Activated CD8-positive, alpha-beta T cell treated with anti-CD3 and anti-CD28 coated beads, Interleukin-2, amount 10 ng/mL, durations not matched to agents 7 days and 5 days (primary cell): Measurements from ENCODE around the gene KCNH6. TPM values are rescaled to one million over a fixed set of nuclear protein-coding genes. Genes with fewer than 3 reads are reported as not detected.
A peak's percentile ranks its signal among the peaks of the same experiment; 100 is the strongest.

Source experiments
- ATAC-seq: fragments of 150-1000 bp; cut with Tn5 transposase; one replicate; pipeline ENCODE4 v1.10.0; 2021; ENCODE audit warnings: moderate library complexity
- CTCF ChIA-PET: fragments of 350-600 bp; sonication (Branson Sonifier 250); formaldehyde crosslinking; loops from one replicate; lab custom pipeline; 2021; ENCODE audit warnings: antibody characterized with exemption; lab: Charles Lee
- POLR2A ChIA-PET: fragments of 350-600 bp; sonication (Branson Sonifier 250); formaldehyde crosslinking; loops from one replicate; lab custom pipeline; 2021; ENCODE audit warnings: antibody characterized with exemption; lab: Charles Lee
- DNase-seq: peaks from one replicate; pipeline ENCODE4 v3.0.0-alpha.2; 2020
- H3K27ac Mint-ChIP-seq: one replicate; pipeline ENCODE4 v1.8.0; 2021; ENCODE audit warnings: mild to moderate bottlenecking, mixed read lengths
- H3K27me3 Mint-ChIP-seq: one replicate; pipeline ENCODE4 v1.8.0; 2021; ENCODE audit warnings: low read depth, mixed read lengths
- H3K36me3 Mint-ChIP-seq: one replicate; pipeline ENCODE4 v1.8.0; 2021; ENCODE audit warnings: low read depth, mixed read lengths
- H3K4me1 Mint-ChIP-seq: one replicate; pipeline ENCODE4 v1.8.0; 2021; ENCODE audit warnings: low read depth, mixed read lengths
- H3K4me3 Mint-ChIP-seq: one replicate; pipeline ENCODE4 v1.8.0; 2021; ENCODE audit warnings: mild to moderate bottlenecking, mixed read lengths
- H3K9me3 Mint-ChIP-seq: one replicate; pipeline ENCODE4 v1.8.0; 2022; ENCODE audit warnings: mixed read lengths; ENCODE audit not compliant: insufficient read depth
- total RNA-seq, 2 experiments: library from RNA; stranded (reverse); gene quantifications; one replicate each; pipeline ENCODE4 v1.2.3, GENCODE V29; 2021

KCNH6 gene, protein sequence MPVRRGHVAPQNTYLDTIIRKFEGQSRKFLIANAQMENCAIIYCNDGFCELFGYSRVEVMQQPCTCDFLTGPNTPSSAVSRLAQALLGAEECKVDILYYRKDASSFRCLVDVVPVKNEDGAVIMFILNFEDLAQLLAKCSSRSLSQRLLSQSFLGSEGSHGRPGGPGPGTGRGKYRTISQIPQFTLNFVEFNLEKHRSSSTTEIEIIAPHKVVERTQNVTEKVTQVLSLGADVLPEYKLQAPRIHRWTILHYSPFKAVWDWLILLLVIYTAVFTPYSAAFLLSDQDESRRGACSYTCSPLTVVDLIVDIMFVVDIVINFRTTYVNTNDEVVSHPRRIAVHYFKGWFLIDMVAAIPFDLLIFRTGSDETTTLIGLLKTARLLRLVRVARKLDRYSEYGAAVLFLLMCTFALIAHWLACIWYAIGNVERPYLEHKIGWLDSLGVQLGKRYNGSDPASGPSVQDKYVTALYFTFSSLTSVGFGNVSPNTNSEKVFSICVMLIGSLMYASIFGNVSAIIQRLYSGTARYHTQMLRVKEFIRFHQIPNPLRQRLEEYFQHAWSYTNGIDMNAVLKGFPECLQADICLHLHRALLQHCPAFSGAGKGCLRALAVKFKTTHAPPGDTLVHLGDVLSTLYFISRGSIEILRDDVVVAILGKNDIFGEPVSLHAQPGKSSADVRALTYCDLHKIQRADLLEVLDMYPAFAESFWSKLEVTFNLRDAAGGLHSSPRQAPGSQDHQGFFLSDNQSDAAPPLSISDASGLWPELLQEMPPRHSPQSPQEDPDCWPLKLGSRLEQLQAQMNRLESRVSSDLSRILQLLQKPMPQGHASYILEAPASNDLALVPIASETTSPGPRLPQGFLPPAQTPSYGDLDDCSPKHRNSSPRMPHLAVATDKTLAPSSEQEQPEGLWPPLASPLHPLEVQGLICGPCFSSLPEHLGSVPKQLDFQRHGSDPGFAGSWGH
- total RNA-seq = not detected

DNA sequence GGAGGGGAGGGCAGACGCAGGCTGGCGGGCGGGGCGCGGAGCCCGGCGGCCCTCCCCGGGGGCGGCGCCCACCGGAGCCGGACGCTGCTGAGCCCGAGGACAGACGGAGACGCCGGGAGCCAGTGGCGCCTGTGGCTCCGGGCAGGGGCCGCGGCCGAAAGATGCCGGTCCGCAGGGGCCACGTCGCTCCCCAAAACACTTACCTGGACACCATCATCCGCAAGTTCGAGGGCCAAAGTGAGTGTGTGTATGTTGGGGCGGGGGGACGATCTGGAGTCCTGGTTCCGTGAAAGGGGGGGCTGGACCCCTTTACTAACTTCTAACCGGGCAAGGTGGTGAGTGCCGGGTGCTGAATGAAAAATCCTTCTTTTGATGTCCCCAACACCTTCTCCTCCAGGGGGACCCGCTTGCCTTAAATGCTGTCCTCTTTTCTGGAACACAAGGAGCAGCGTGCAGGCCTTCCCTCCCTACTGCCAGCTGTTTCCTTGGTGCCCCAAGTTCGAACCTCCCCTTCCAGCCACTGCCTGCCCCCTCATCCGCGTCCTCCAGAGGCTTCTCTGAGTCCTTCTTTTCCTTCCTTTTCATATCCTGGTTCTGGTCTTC is at the start of gene KCNH6:
TSS of gene KCNH6 (plus strand) at position 106 of the 603 bp plus-strand sequence. CDS start at position 162, 56 bp downstream.
- Mint-ChIP-seq H3K27me3 (peaks cover 14% of the 10 kb centered on the region), H3K9me3 (no peaks in the 10 kb centered on the region), H3K27ac (no peak within 1 kb of the TSS), H3K36me3 (no peaks in the 10 kb centered on the region), H3K4me1 (peaks cover 5% of the 10 kb centered on the region), H3K4me3 (no peak within 1 kb of the TSS)
- ATAC-seq = no peak
- DNase-seq = no peak
- POLR2A ChIA-PET = interaction anchor here (1.5 kb wide), 1 partner anchor 99 kb away, joined by 3 read pairs; the partner anchor contains the start of gene MAP3K3
- CTCF ChIA-PET = interaction anchor here (1.7 kb wide), 1 partner anchor 89 kb away, joined by 4 read pairs; no protein-coding TSS in a partner anchor

DNA sequence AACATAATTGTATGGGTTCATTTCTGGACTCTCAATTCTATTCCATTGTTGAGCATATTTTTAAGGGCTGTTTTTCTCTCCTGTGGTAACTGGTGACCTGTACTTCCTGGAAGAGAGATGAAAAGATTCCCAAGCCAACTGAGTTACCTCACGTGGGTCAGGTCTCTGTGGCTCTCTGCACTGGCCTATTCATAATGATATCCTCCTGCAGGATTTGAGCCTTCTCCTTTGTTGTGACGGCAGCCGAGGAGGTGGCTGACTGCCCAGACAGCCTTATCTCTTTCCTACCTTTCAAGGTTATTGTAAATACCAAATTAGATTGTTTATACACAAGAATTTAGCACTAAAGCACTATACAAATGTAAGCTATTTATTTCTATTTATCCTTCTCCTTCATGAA is 49.0 kb upstream of the KCNH6 start:
- POLR2A ChIA-PET = no interaction called here
- CTCF ChIA-PET = no interaction called here
- no peak overlapping the region for H3K27ac Mint-ChIP-seq

GRCh38 chr17:63474586-63475460 is 48.3 kb upstream of the KCNH6 start:
- CTCF ChIA-PET = no interaction called here
- Mint-ChIP-seq H3K9me3 (no peaks in the 10 kb centered on the region), H3K4me3 (no peak overlapping the region), H3K36me3 (no peaks in the 10 kb centered on the region), H3K27ac (no peak overlapping the region), H3K27me3 (peaks cover 55% of the 10 kb centered on the region), H3K4me1 (peaks cover 16% of the 10 kb centered on the region)
- POLR2A ChIA-PET = no interaction called here
- ATAC-seq (no peak), DNase-seq (no peak)

More for the DNA sequence above, 49.0 kb upstream of the KCNH6 start:
- no peak overlapping the region for H3K4me3 Mint-ChIP-seq
- no peaks in the 10 kb centered on the region for H3K9me3 Mint-ChIP-seq
- H3K4me1 Mint-ChIP-seq = peaks cover 16% of the 10 kb centered on the region
- H3K36me3 Mint-ChIP-seq = no peaks in the 10 kb centered on the region
- H3K27me3 Mint-ChIP-seq = peaks cover 55% of the 10 kb centered on the region
- DNase-seq (no peak), ATAC-seq (no peak)

DNA sequence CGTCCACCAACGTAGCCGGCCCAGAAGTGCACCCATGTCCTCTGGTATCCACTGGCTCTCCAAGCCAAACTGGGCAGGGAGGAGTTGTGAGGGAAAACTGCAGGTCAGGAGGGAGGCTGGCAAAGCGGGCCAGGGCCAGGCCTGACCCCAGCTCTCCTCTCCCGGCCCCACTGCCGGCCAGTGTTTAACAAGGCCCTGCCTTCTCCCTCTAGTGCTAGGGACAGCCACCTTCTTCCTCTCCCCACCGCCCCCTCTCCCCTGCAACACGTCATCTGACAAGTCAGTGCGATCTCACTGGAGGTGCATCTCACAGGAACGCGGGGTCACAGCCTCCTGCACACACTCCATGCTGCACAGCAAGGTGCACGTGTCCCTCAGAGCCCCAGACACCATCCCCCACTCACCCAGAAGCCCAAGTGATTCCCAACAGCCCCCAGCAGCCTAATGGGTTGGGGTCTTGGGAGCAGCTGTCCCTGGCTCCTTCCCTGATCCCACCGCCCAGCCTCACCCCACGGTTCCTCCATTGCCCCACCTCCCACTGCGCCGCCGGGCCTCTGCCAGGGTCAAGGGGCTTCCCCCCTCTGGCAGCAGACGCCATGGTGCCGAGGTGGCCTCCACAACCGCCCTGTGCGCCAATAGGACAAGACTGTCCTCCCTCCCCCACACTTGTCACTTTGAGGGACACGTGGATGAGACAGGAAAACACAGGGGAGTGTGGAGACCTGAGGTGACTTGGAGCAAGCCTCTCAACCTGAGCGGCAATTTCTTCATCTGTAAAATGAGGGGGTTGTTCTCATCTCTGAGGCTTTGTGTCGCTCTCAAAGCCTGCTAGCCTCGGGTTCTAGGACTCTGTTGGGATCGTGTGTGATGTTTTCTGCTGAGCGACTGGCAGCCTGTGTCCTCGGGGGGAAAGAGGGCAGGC is 47.4 kb upstream of the KCNH6 start:
- Mint-ChIP-seq H3K4me3 (peak overlapping the region; percentile 5), H3K4me1 (peaks cover 16% of the 10 kb centered on the region), H3K36me3 (no peaks in the 10 kb centered on the region), H3K9me3 (no peaks in the 10 kb centered on the region), H3K27ac (no peak overlapping the region), H3K27me3 (peaks cover 51% of the 10 kb centered on the region)
- ChIA-PET POLR2A (interaction anchor here (0.6 to 1.2 kb wide), 2 partner anchors 222 to 960 kb away, joined by 3 to 4 read pairs; no protein-coding TSS in a partner anchor), CTCF (interaction anchor here (4.1 to 7.3 kb wide), 2 partner anchors 45 to 136 kb away, joined by 28 to 270 read pairs; no protein-coding TSS in a partner anchor)
- DNase-seq (no peak), ATAC-seq (no peak)

DNA sequence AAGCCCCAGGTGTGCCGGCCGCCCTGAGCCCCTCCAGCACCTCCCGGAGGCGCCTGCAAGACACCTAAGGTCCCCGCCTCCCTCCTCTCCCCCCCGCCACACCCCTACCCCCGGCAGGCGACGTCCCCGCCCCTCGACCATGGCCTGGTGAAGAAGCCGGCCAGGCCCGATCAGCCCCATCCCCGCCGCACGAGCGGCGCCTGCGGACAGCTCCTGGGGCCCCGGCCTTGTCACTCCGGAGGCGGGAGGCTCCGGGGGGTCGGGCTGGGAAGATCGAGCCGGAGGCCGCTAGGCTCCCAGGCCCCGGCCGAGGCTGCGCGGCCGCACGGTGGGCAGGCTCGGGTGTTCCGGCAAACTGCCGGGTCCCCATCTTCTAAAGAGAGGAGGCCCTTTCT is 46.7 kb upstream of the KCNH6 start:
- ATAC-seq = no peak
- no peak overlapping the region for H3K27ac Mint-ChIP-seq
- H3K27me3 Mint-ChIP-seq = peaks cover 49% of the 10 kb centered on the region
- H3K9me3 Mint-ChIP-seq = no peaks in the 10 kb centered on the region
- H3K4me3 Mint-ChIP-seq = peak overlapping the region; percentile 5
- no peak for DNase-seq
- ChIA-PET CTCF (interaction anchor here (1.0 to 7.3 kb wide), 4 partner anchors 28 to 136 kb away, joined by 4 to 270 read pairs (median 18); partner anchors contain the start of gene DCAF7), POLR2A (interaction anchor here (0.6 to 1.2 kb wide), 2 partner anchors 221 to 961 kb away, joined by 3 to 4 read pairs; no protein-coding TSS in a partner anchor)
- no peaks in the 10 kb centered on the region for H3K36me3 Mint-ChIP-seq
- H3K4me1 Mint-ChIP-seq = peaks cover 16% of the 10 kb centered on the region

DNA sequence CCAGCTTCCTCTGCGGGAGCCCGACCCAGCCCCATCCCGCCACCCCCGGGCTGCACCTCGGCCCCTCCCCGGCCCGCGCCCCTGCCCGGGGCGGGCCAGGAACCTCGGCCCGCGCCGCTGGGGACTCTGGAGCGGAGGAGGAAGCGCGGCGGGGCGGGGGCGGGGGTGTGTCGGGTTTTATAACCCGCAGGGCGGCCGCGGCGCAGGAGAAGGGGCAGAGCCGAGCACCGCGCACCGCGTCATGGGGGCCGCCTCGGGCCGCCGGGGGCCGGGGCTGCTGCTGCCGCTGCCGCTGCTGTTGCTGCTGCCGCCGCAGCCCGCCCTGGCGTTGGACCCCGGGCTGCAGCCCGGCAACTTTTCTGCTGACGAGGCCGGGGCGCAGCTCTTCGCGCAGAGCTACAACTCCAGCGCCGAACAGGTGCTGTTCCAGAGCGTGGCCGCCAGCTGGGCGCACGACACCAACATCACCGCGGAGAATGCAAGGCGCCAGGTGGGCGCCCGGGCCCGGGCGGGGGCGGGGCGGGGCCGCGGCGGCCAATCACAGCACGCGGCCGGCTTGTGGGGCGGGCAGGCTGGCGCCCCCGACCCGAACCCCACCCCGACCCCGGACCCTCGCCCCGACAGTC is 46.2 kb upstream of the KCNH6 start, which contains the start of gene ACE:
TSS of gene ACE (plus strand) at position 208 of the 626 bp plus-strand sequence. CDS start at position 242, 34 bp downstream.
- peak within 1 kb of the TSS; percentile 71 for H3K4me3 Mint-ChIP-seq
- no peak within 1 kb of the TSS for H3K27ac Mint-ChIP-seq
- H3K36me3 Mint-ChIP-seq = no peaks in the 10 kb centered on the region
- no peaks in the 10 kb centered on the region for H3K9me3 Mint-ChIP-seq
- ChIA-PET POLR2A (interaction anchor here (1.2 kb wide), 1 partner anchor 220 kb away, joined by 3 read pairs; no protein-coding TSS in a partner anchor), CTCF (interaction anchor here (1.0 to 7.3 kb wide), 5 partner anchors 29 to 140 kb away, joined by 4 to 270 read pairs (median 9); partner anchors contain the start of gene DCAF7)
- peak; percentile 60 for ATAC-seq
- peaks cover 16% of the 10 kb centered on the region for H3K4me1 Mint-ChIP-seq
- peaks cover 45% of the 10 kb centered on the region for H3K27me3 Mint-ChIP-seq
- peak; percentile 47 for DNase-seq

- Mint-ChIP-seq H3K9me3 (no peaks in the 10 kb centered on the region), H3K4me1 (peaks cover 16% of the 10 kb centered on the region), H3K27ac (no peak overlapping the region), H3K36me3 (no peaks in the 10 kb centered on the region), H3K27me3 (peaks cover 42% of the 10 kb centered on the region), H3K4me3 (peak overlapping the region; percentile 71)
- ChIA-PET CTCF (interaction anchor here (0.8 to 7.3 kb wide), 18 partner anchors 8 to 139 kb away, joined by 3 to 270 read pairs (median 6); partner anchors contain the start of gene DCAF7), POLR2A (no interaction called here)
- DNase-seq = no peak
- ATAC-seq = peak; percentile 16
These were observed 45.4 kb upstream of the KCNH6 start for GRCh38 chr17:63477480-63478440.

GRCh38 chr17:63478814-63479494 is 44.2 kb upstream of the KCNH6 start:
- Mint-ChIP-seq H3K9me3 (no peaks in the 10 kb centered on the region), H3K4me1 (peaks cover 16% of the 10 kb centered on the region), H3K27ac (no peak overlapping the region), H3K36me3 (no peaks in the 10 kb centered on the region), H3K4me3 (no peak overlapping the region), H3K27me3 (peaks cover 39% of the 10 kb centered on the region)
- ChIA-PET CTCF (interaction anchor here (0.6 to 7.3 kb wide), 23 partner anchors 9 to 801 kb away, joined by 3 to 270 read pairs (median 5); partner anchors contain the start of gene DCAF7), POLR2A (no interaction called here)
- ATAC-seq (peak; percentile 89), DNase-seq (peak; percentile 87)
